GM12878 (cell line): ENCODE data around the gene CFAP91.

Source experiments
- CTCF ChIP-seq, 3 experiments: IDR thresholded peaks in 2 of 3; conservative IDR thresholded peaks in 1 of 3; 2 replicates each; pipeline ENCODE4 v1.5.1; 2011; ENCODE audit warnings: low read depth in 3 of 3, low read length in 3 of 3, mild to moderate bottlenecking in 3 of 3, control low read depth in 2 of 3, moderate library complexity in 2 of 3, inconsistent platforms in 1 of 3, mixed read lengths in 1 of 3; ENCODE audit not compliant: control insufficient read depth in 2 of 3, insufficient read depth in 1 of 3; ENCODE audit errors: extremely low read depth in 1 of 3
- EZH2 ChIP-seq: IDR thresholded peaks from 2 replicates; pipeline ENCODE4 v1.6.1; 2012; ENCODE audit warnings: low read depth, mild to moderate bottlenecking, control low read depth, inconsistent platforms, low read length, borderline replicate concordance; ENCODE audit not compliant: control insufficient read depth
- FOXK2 ChIP-seq: fragments of 450-650 bp; IDR thresholded peaks from 2 replicates; pipeline ENCODE4 v1.6.1; 2017; ENCODE audit warnings: mild to moderate bottlenecking, moderate library complexity
- KAT2A ChIP-seq: conservative IDR thresholded peaks from 2 replicates; pipeline ENCODE4 v1.6.1; 2011; ENCODE audit warnings: low read depth, low read length; ENCODE audit not compliant: control insufficient read depth
- NFYB ChIP-seq: IDR thresholded peaks from 2 replicates; pipeline ENCODE4 v1.6.1; 2011; ENCODE audit warnings: low read depth, mild to moderate bottlenecking, low read length, improper control_type of control experiment, moderate library complexity; ENCODE audit not compliant: insufficient read depth
- POLR2A ChIP-seq: IDR thresholded peaks from 2 replicates; pipeline ENCODE4 v1.6.1; 2011; ENCODE audit warnings: low read depth, mild to moderate bottlenecking, low read length
- SRF ChIP-seq, 2 experiments: IDR thresholded peaks; 2 replicates each; pipeline ENCODE4 v1.6.1; 2011; ENCODE audit warnings: low read depth in 2 of 2, low read length in 2 of 2, mild to moderate bottlenecking in 1 of 2, moderate library complexity in 1 of 2

- no peak for TF ChIP-seq NFYB
- no peak for TF ChIP-seq FOXK2
- no peak for TF ChIP-seq EZH2
- no peak for TF ChIP-seq KAT2A
- no peak for TF ChIP-seq SRF (IDR thresholded peaks at IDR 0.05; ENCODE audit: low read depth in 2 of 2, low read length in 2 of 2)
- TF ChIP-seq POLR2A = no peak
- TF ChIP-seq CTCF (IDR thresholded peaks at IDR 0.05 in 2 of 3, conservative IDR thresholded peaks at IDR 0.05 in 1 of 3; ENCODE audit: control insufficient read depth in 2 of 3, extremely low read depth in 1 of 3, insufficient read depth in 1 of 3, low read depth in 3 of 3, low read length in 3 of 3) = no peak
These were observed 36.8 kb upstream of the CFAP91 start for GRCh38 chr3:119665954-119666559.
